ENCODE measurements around the gene LRBA.

Gene LRBA

GRCh38 chr4:150306719-150307118 is 708.4 kb downstream of the LRBA start:
- no peak for DNase-seq

GRCh38 chr4:150305995-150306394 is 709.1 kb downstream of the LRBA start:
- DNase-seq: no peak

DNA sequence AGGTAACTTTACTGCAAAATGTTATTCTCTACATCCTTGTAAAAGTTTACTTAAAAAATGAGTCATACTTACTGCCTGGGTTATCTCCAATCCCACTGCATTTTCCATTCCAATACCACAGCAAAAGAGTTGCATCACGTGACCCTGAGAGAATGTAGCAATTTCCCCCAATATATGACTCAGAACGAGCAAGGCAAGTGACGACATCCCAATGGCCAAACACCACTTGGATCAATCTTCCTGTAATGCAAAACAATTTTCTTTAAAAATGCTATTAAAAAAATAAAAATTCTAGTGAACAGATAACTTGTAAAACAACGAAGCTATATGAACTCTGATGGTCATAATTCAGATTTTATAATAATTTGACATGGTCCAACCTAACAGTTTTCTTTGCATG is 712.5 kb downstream of the LRBA start:
- DNase-seq: no peak

DNA sequence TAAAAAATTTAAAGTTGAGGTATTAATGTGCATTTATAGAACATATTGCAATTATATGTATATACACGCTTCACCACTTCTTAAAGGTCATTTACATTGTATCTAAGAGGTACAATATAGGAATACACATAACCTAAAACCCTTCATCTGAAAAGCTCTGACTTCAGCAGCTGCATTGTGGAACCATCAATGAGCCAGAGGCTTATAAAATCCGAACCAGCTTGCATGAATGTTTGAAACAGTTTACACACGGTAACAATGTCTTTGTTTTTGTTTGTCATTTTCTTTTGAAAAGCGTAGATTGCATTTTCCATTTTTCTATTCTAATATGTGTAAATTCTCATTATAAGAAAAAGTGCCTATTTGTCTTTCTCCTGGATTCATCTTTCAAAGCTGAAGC is 715.3 kb downstream of the LRBA start:
- no peak for DNase-seq

- DNase-seq: no peak
These were observed 717.1 kb downstream of the LRBA start for GRCh38 chr4:150297861-150298474.

- no peak for DNase-seq
These were observed 725.2 kb downstream of the LRBA start for GRCh38 chr4:150289881-150290280.

- DNase-seq: no peak
These were observed 725.9 kb downstream of the LRBA start for GRCh38 chr4:150289198-150289597.

DNA sequence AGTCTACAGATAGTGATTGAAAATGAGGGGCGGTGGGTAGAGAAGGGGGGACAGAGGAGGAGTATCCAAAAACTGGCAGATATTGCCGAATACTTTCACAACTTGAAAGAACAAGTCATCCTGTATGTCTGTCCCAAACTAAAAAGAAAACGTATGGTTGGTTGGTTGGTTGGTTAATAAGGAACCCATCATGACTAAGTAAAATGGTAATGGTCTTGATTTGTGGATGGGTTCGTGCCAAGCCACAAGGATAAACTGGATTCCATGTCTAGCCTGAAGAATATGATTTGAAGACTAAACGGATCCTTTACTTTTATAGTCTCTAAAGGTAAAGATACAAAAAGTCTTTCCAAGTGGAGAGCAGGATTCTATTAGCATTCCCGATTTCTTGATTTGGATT is 728.4 kb downstream of the LRBA start:
- DNase-seq: no peak

- DNase-seq: no peak
These were observed 731.4 kb downstream of the LRBA start for GRCh38 chr4:150283689-150284088.

GRCh38 chr4:150280975-150281374 is 734.1 kb downstream of the LRBA start:
- DNase-seq: no peak

DNA sequence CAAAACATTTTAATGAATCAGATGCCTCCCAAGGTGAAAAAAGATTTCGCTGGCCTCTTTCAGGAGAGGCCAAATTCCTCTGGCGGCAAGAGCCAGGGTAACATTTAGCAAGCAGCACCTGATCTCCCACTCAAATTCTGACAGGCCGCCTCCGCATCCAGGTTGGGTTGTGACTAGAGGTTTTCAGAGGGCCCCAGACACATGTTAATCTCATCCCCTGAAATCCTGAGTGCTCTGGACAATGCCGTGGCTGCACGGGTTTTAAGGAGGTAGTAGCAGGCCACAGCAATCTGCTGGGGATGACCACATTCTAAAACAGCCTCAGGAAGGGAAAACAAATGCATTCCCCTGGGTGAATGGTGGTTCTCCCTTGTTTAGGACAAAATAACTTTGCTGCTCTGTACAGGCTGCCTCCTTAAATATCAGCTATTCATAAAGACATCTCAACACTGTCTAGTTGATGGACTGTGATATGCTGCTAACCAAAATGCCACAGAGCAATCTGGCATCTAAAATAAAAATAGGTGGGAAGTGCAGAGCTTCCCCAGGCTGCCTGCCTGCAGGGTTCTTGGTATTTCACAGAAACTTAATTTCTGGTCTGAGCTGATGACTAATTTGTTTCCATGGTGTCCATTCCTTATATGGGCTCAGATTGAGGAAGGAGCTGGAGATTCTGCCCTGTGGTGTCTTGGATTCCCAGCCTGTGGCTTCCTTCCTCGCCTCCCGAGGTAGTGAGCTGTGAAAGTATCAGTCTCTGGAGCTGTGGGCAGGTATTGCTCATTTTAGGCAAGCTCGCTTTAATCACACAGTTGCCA is 734.8 kb downstream of the LRBA start:
- DNase-seq: no peak

GRCh38 chr4:150278206-150278605 is 736.9 kb downstream of the LRBA start:
- no peak for DNase-seq

DNA sequence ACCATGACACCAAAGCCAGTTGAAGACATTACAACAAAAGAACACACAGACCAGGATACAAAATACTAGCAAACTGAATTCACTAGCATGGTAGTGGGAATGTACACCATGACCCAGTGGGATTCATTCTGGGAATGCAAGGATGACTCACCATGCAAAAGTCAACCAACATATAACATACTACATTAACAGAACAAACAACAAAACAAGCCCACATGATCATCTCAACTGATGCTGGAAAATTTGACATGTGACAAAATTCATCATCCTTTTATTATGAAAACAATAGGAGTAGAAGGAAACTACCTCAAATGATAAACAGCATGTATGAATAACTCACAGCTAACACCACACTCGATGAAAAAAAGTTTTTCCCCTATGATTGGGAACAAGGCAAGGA is 746.6 kb downstream of the LRBA start:
- no peak for DNase-seq

DNA sequence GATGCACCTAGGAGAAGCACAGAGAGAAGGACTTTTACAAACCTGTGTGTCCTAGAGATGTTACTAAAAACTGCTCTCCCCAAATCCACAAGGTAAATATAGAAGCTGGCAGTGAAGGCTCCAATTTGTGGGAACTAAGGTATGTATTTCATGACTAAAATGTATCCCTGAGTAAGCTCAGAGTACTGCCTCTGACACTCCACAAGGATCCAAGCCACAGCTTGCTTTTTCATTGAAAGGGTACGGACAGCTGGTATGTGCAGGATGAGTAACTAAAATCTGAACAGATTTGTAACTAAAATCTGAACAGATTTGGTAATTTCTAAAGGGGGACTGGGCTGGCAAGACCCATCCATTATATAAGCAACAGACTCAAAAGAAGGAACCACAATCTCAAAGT is 749.3 kb downstream of the LRBA start:
- no peak for DNase-seq

DNA sequence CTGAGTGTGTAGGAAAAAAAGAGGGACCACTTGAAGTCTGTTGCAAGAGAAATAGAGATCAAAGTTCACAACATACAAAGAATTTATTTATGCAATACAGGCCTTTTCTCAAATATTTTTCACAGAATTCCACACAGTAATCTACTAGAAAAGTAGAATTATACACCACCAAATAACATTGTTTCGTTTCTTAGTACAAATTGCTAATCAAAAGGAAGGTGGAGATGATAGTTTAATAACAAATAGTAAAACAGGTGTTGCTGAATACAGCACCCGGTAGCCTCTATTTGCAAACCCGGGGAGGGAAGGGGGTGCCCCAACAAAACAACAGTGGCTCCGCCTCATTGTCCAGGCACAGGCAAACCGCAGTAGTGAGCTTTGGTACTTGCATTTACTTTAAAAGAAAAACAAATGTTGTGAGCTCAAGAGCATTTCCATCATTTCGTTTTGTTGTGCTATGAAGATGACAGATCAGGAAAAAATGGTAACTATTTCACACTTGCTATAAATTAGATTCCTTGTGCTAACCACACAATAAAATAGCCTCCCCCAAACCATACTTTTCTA is 750.4 kb downstream of the LRBA start:
- no peak for DNase-seq

DNA sequence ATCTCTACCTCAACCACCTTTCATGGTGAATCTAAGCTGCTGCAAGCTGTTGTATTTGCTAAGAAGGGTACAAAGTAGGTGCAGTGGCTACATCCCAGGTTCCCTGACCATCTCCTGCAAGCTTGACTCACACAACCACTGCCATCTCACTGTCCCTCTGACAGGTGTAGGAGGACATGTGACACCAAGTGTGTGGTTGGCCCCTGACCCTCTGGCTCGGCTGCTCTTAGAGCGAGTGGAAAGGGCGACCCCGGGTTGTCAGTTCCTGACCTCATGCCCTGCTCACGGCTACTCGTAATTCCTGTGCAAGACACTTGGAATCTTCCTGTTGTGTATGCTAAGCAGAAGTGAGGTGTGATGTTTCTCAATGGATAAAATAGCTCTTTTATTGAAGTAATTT is 752.5 kb downstream of the LRBA start:
- no peak for DNase-seq

- DNase-seq: no peak
These were observed 753.5 kb downstream of the LRBA start for GRCh38 chr4:150261571-150261970.

- no peak for DNase-seq
These were observed 755.1 kb downstream of the LRBA start for GRCh38 chr4:150259861-150260567.

GRCh38 chr4:150258569-150258968 is 756.5 kb downstream of the LRBA start:
- no peak for DNase-seq

GRCh38 chr4:150256841-150257730 is 758.0 kb downstream of the LRBA start:
- no peak for DNase-seq

- no peak for DNase-seq
These were observed 758.9 kb downstream of the LRBA start for GRCh38 chr4:150256225-150256620.

- DNase-seq: no peak
These were observed 759.4 kb downstream of the LRBA start for GRCh38 chr4:150255610-150256224.
